SK-N-SH (cell line): ENCODE measurements around the gene ITGB5. TPM values are rescaled to one million over a fixed set of nuclear protein-coding genes. Genes with fewer than 3 reads are reported as not detected.

ENCODE experiments used
- CTCF ChIA-PET: fragments of 300-600, 350-600 bp; formaldehyde crosslinking; extraction: SDS; loops from one replicate; lab custom pipeline; 2021; lab: Yijun Ruan, JAX
- POLR2A ChIA-PET: fragments of 350-600 bp; sonication (Branson Sonifier 250); formaldehyde crosslinking; extraction: SDS; loops from one replicate; lab custom pipeline; 2020; ENCODE audit warnings: antibody characterized with exemption, inconsistent platforms; lab: Yijun Ruan, JAX
- DNase-seq: peaks from one replicate; pipeline ENCODE4 v3.0.0; 2012
- H2AFZ ChIP-seq: fragments of 200-600 bp; sonication (generic); 2 replicates; pipeline ENCODE4 v1.8.1; 2016; ENCODE audit warnings: antibody characterized with exemption, mild to moderate bottlenecking, low read depth
- H3F3A ChIP-seq: fragments of 200-600 bp; sonication (generic); replicated peaks from 2 replicates; pipeline ENCODE3; 2016; ENCODE audit warnings: antibody characterized with exemption, mild to moderate bottlenecking; ENCODE audit not compliant: insufficient read depth
- H3K27ac ChIP-seq, 2 experiments: fragments of 200-500 bp in 1 of 2; fragments of 200-600 bp in 1 of 2; sonication (Bioruptor generic) in 1 of 2; sonication (generic), shearing (Covaris generic) in 1 of 2; 2 replicates each; pipeline versions ENCODE4 v1.5.1 to v1.6.1; 2014 to 2016; ENCODE audit warnings: low read depth in 2 of 2, inconsistent platforms in 1 of 2, low read length in 1 of 2, mild to moderate bottlenecking in 1 of 2, mixed read lengths in 1 of 2
- H3K27me3 ChIP-seq: fragments of 200-600 bp; sonication (generic), shearing (Covaris generic); 2 replicates; pipeline ENCODE4 v1.6.1; 2016; ENCODE audit warnings: mixed run types; ENCODE audit not compliant: insufficient read depth
- H3K36me3 ChIP-seq, 2 experiments: fragments of 200-500 bp in 1 of 2; fragments of 200-600 bp in 1 of 2; sonication (Bioruptor generic) in 1 of 2; sonication (generic) in 1 of 2; replicated peaks in 1 of 2; 2 replicates each; pipeline versions ENCODE3 to v1.5.1; 2014 to 2016; ENCODE audit warnings: low read length in 1 of 2, mild to moderate bottlenecking in 1 of 2; ENCODE audit not compliant: insufficient read depth in 2 of 2, control insufficient read depth in 1 of 2
- H3K4me1 ChIP-seq, 2 experiments: fragments of 200-500 bp in 1 of 2; fragments of 200-600 bp in 1 of 2; sonication (Bioruptor generic) in 1 of 2; sonication (generic), shearing (Covaris generic) in 1 of 2; 2 replicates each; pipeline versions ENCODE4 v1.5.1 to v1.6.1; 2014 to 2016; ENCODE audit warnings: low read depth in 1 of 2, low read length in 1 of 2, mixed run types in 1 of 2; ENCODE audit not compliant: insufficient read depth in 2 of 2, control insufficient read depth in 1 of 2
- H3K4me2 ChIP-seq: fragments of 200-600 bp; sonication (generic), shearing (Covaris generic); 2 replicates; pipeline ENCODE4 v1.6.1; 2017; ENCODE audit warnings: mixed run types
- H3K4me3 ChIP-seq, 2 experiments: fragments of 200-500 bp in 1 of 2; fragments of 200-600 bp in 1 of 2; sonication (Bioruptor generic) in 1 of 2; sonication (generic), shearing (Covaris generic) in 1 of 2; 2 replicates each; pipeline versions ENCODE4 v1.5.1 to v1.8.1; 2014 to 2016; ENCODE audit warnings: low read depth in 2 of 2, inconsistent platforms in 1 of 2, low read length in 1 of 2, mild to moderate bottlenecking in 1 of 2, mixed read lengths in 1 of 2, moderate library complexity in 1 of 2
- H3K79me2 ChIP-seq: fragments of 200-600 bp; sonication (generic); 2 replicates; pipeline ENCODE4 v1.8.1; 2017; ENCODE audit warnings: mild to moderate bottlenecking; ENCODE audit not compliant: insufficient read depth
- H3K9ac ChIP-seq: fragments of 200-600 bp; sonication (generic); 2 replicates; pipeline ENCODE4 v1.6.1; 2017; ENCODE audit warnings: mixed run types
- H3K9me2 ChIP-seq: fragments of 200-600 bp; sonication (generic); 2 replicates; pipeline ENCODE4 v1.6.1; 2017; ENCODE audit warnings: mixed run types
- H3K9me3 ChIP-seq: fragments of 200-600 bp; sonication (generic); 2 replicates; pipeline ENCODE4 v1.6.1; 2017; ENCODE audit warnings: mixed run types, mild to moderate bottlenecking, moderate library complexity
- H4K20me1 ChIP-seq: fragments of 200-600 bp; sonication (generic); 2 replicates; pipeline ENCODE4 v1.6.1; 2017; ENCODE audit warnings: mild to moderate bottlenecking, mixed run types; ENCODE audit not compliant: insufficient read depth
- CTCF ChIP-seq: fragments of 200-600 bp; sonication (generic); IDR thresholded peaks from 2 replicates; pipeline ENCODE4 v1.6.1; 2017; ENCODE audit warnings: antibody characterized with exemption, mild to moderate bottlenecking, moderate library complexity
- ELF1 ChIP-seq: IDR thresholded peaks from 2 replicates; pipeline ENCODE4 v1.4.0; 2012
- EP300 ChIP-seq, 2 experiments: IDR thresholded peaks; 2 replicates each; pipeline versions ENCODE4 v1.4.0 to v1.6.1; 2012; ENCODE audit warnings: borderline replicate concordance in 1 of 2, low read depth in 1 of 2, low read length in 1 of 2
- FOXM1 ChIP-seq: IDR thresholded peaks from 2 replicates; pipeline ENCODE4 v1.4.0; 2012; ENCODE audit warnings: low read depth, mild to moderate bottlenecking
- IRF3 ChIP-seq: fragments of 150-350 bp; IDR thresholded peaks from 2 replicates; pipeline ENCODE4 v1.6.1; 2016; ENCODE audit warnings: mild to moderate bottlenecking, low read depth, low read length
- MXI1 ChIP-seq: IDR thresholded peaks from 2 replicates; pipeline ENCODE4 v1.6.1; 2012; ENCODE audit warnings: mild to moderate bottlenecking, low read depth, low read length, improper control_type of control experiment
- NFIC ChIP-seq: IDR thresholded peaks from 2 replicates; pipeline ENCODE4 v1.4.0; 2012; ENCODE audit warnings: borderline replicate concordance
- PBX3 ChIP-seq: IDR thresholded peaks from 2 replicates; pipeline ENCODE4; 2012
- REST ChIP-seq: IDR thresholded peaks from 2 replicates; pipeline ENCODE4 v1.6.1; 2012; ENCODE audit warnings: mild to moderate bottlenecking, low read depth, low read length, moderate library complexity
- RXRA ChIP-seq: IDR thresholded peaks from 2 replicates; pipeline ENCODE4 v1.4.0; 2012; ENCODE audit warnings: low read depth, mild to moderate bottlenecking, borderline replicate concordance
- SIN3A ChIP-seq: IDR thresholded peaks from 2 replicates; pipeline ENCODE4 v1.6.1; 2012; ENCODE audit warnings: low read depth, mild to moderate bottlenecking, low read length, moderate library complexity, borderline replicate concordance
- SMC3 ChIP-seq: IDR thresholded peaks from 2 replicates; pipeline ENCODE4 v1.6.1; 2012; ENCODE audit warnings: low read depth, low read length, improper control_type of control experiment
- TCF12 ChIP-seq: IDR thresholded peaks from 2 replicates; pipeline ENCODE4 v1.4.0; 2012
- TEAD4 ChIP-seq: IDR thresholded peaks from 2 replicates; pipeline ENCODE4 v1.4.0; 2012; ENCODE audit warnings: mild to moderate bottlenecking, borderline replicate concordance; ENCODE audit not compliant: insufficient read depth
- USF2 ChIP-seq: fragments of 150-350 bp; IDR thresholded peaks from 2 replicates; pipeline ENCODE4 v1.6.1; 2017; ENCODE audit warnings: antibody characterized with exemption, low read length, low read depth, borderline replicate concordance
- YY1 ChIP-seq: IDR thresholded peaks from 2 replicates; pipeline ENCODE4 v1.4.0; 2012; ENCODE audit warnings: low read depth, mild to moderate bottlenecking
- ZBTB33 ChIP-seq: IDR thresholded peaks from 2 replicates; pipeline ENCODE4 v1.4.0; 2012; ENCODE audit warnings: low read depth, borderline replicate concordance
- WGBS: methylation state at CpG from one replicate; pipeline ENCODE4 v1.1.6; 2017; ENCODE audit warnings: low lambda C conversion rate; 5-methylcytosine and 5-hydroxymethylcytosine counted together
- polyA plus RNA-seq, 3 experiments: library from polyadenylated mRNA; depleted of rRNA; stranded (reverse); fragments of >200 nt; gene quantifications; 2 replicates each; pipeline ENCODE4 v1.2.3, GENCODE V29; 2012

The ITGB5 gene
- polyA plus RNA-seq, 1 of the 3 experiments (the other 2 are of a cell fraction), result 481 TPM

- WGBS, result 97% methylated on average over 7 of the region's 9 CpGs
- H3K36me3 ChIP-seq, result peaks cover 33 to 45% of the 10 kb centered on the region in 2 experiments
- no peak for TF ChIP-seq RXRA
- no peak for TF ChIP-seq SIN3A
- no peak for TF ChIP-seq TCF12
- TF ChIP-seq SMC3, result no peak
- no peak for TF ChIP-seq REST
- no peak for TF ChIP-seq CTCF
- no peak for TF ChIP-seq PBX3
- TF ChIP-seq IRF3, result no peak
- no peak for TF ChIP-seq NFIC
- TF ChIP-seq FOXM1, result no peak
- no peak for TF ChIP-seq TEAD4
- no peak for TF ChIP-seq EP300 (IDR thresholded peaks at IDR 0.05; ENCODE audit: borderline replicate concordance in 1 of 2, low read depth in 1 of 2, low read length in 1 of 2)
- no peak for TF ChIP-seq USF2
- no peak for TF ChIP-seq MXI1
- TF ChIP-seq YY1, result no peak
- TF ChIP-seq ZBTB33, result no peak
- no peak for TF ChIP-seq ELF1
- no peak overlapping the region for H3K9ac ChIP-seq
- H3F3A ChIP-seq, result peaks cover 27% of the 10 kb centered on the region
- POLR2A ChIA-PET, result interaction anchor here (0.7 to 1.0 kb wide), 2 partner anchors 38 to 117 kb away, joined by 3 read pairs; no protein-coding TSS in a partner anchor
- no peaks in the 10 kb centered on the region for H3K9me3 ChIP-seq
- peak overlapping the region in 1 of 2 experiments; percentile 83; a peak in 2 of 4 replicates for H3K27ac ChIP-seq
- H4K20me1 ChIP-seq, result no peaks in the 10 kb centered on the region
- no peak for DNase-seq
- H3K79me2 ChIP-seq, result peaks cover 48% of the 10 kb centered on the region
- CTCF ChIA-PET, result interaction anchor here (1.2 kb wide), 1 partner anchor 87 kb away, joined by 3 read pairs; no protein-coding TSS in a partner anchor
- H3K9me2 ChIP-seq, result no peaks in the 10 kb centered on the region
- H3K4me3 ChIP-seq, result no peak overlapping the region
- no peaks in the 10 kb centered on the region for H3K27me3 ChIP-seq
- H3K4me2 ChIP-seq, result no peak overlapping the region
- H3K4me1 ChIP-seq, result peaks cover 60 to 65% of the 10 kb centered on the region in 2 experiments
- H2AFZ ChIP-seq, result no peak overlapping the region
These were observed 38.9 kb downstream of the ITGB5 start for GRCh38 chr3:124848300-124848699.
